Neuronal stem cell (in vitro differentiated cells): ENCODE results near the gene ERI3.

ENCODE experiments used
- DNase-seq: peaks from one replicate; pipeline ENCODE4 v3.0.0-alpha.2; 2013; ENCODE audit warnings: low spot score
- H2AFZ ChIP-seq: one replicate; pipeline ENCODE4 v1.6.1; 2013; ENCODE audit warnings: mild to moderate bottlenecking, low read length, inconsistent platforms
- H2AK5ac ChIP-seq: 2 replicates; pipeline ENCODE4 v1.6.1; 2013; ENCODE audit warnings: low read depth, mild to moderate bottlenecking, inconsistent platforms, low read length, moderate library complexity, mixed read lengths
- H2BK120ac ChIP-seq: 2 replicates; pipeline ENCODE4 v1.6.1; 2013; ENCODE audit warnings: low read depth, mild to moderate bottlenecking, inconsistent platforms, low read length, moderate library complexity, mixed read lengths
- H2BK12ac ChIP-seq: one replicate; pipeline ENCODE4 v1.6.1; 2013; ENCODE audit warnings: low read length, inconsistent platforms
- H2BK15ac ChIP-seq: 2 replicates; pipeline ENCODE4 v1.6.1; 2013; ENCODE audit warnings: mild to moderate bottlenecking, low read length, inconsistent platforms, mixed read lengths
- H2BK5ac ChIP-seq: one replicate; pipeline ENCODE4 v1.6.1; 2013; ENCODE audit warnings: inconsistent platforms, mild to moderate bottlenecking, low read length, moderate library complexity
- H3K14ac ChIP-seq: one replicate; pipeline ENCODE4 v1.6.1; 2013; ENCODE audit warnings: low read length, inconsistent platforms
- H3K18ac ChIP-seq: 2 replicates; pipeline ENCODE4 v1.6.1; 2013; ENCODE audit warnings: low read length, inconsistent platforms
- H3K23ac ChIP-seq: 2 replicates; pipeline ENCODE4 v1.6.1; 2013; ENCODE audit warnings: low read depth, mild to moderate bottlenecking, mixed read lengths, low read length, inconsistent platforms; ENCODE audit not compliant: poor library complexity
- H3K27ac ChIP-seq: replicated peaks from 3 replicates; pipeline ENCODE4 v1.5.1; 2013; ENCODE audit warnings: low read length, inconsistent platforms
- H3K27me3 ChIP-seq, 3 experiments: 2 replicates each; pipeline ENCODE4 v1.6.1; 2013; ENCODE audit warnings: low read length in 3 of 3, mild to moderate bottlenecking in 2 of 3, inconsistent platforms in 1 of 3, low read depth in 1 of 3, mixed read lengths in 1 of 3, moderate library complexity in 1 of 3; ENCODE audit not compliant: control insufficient read depth in 3 of 3, insufficient read depth in 3 of 3
- H3K36me3 ChIP-seq, 2 donors: replicated peaks in 1 of 2; 2 replicates each; pipeline ENCODE4 v1.6.1; 2013; ENCODE audit warnings: low read length in 2 of 2; ENCODE audit not compliant: control insufficient read depth in 2 of 2, insufficient read depth in 2 of 2
- H3K4ac ChIP-seq: 2 replicates; pipeline ENCODE4 v1.6.1; 2013; ENCODE audit warnings: inconsistent platforms, mild to moderate bottlenecking, low read length, moderate library complexity
- H3K4me1 ChIP-seq, 2 donors: 1 replicate in 1 of 2; 2 replicates in 1 of 2; pipeline ENCODE4 v1.6.1; 2013; ENCODE audit warnings: low read length in 2 of 2, low read depth in 1 of 2; ENCODE audit not compliant: control insufficient read depth in 2 of 2, insufficient read depth in 1 of 2
- H3K4me2 ChIP-seq: one replicate; pipeline ENCODE4 v1.6.1; 2013; ENCODE audit warnings: mild to moderate bottlenecking, low read length, inconsistent platforms; ENCODE audit not compliant: insufficient read depth, poor library complexity, severe bottlenecking
- H3K4me3 ChIP-seq, 2 donors: 2 replicates each; pipeline ENCODE4 v1.5.1; 2013; ENCODE audit warnings: low read length in 2 of 2, mild to moderate bottlenecking in 2 of 2, inconsistent platforms in 1 of 2, moderate library complexity in 1 of 2
- H3K79me1 ChIP-seq: one replicate; pipeline ENCODE4 v1.6.1; 2013; ENCODE audit warnings: low read depth, mild to moderate bottlenecking, inconsistent platforms, low read length, moderate library complexity
- H3K9ac ChIP-seq: one replicate; pipeline ENCODE4 v1.6.1; 2013; ENCODE audit warnings: mild to moderate bottlenecking, low read depth, low read length, inconsistent platforms; ENCODE audit not compliant: poor library complexity
- H3K9me3 ChIP-seq, 2 donors: replicated peaks in 1 of 2; 2 replicates each; pipeline versions ENCODE3 to v1.6.1; 2013; ENCODE audit warnings: low read length in 2 of 2, mild to moderate bottlenecking in 2 of 2, inconsistent platforms in 1 of 2, low read depth in 1 of 2, mixed read lengths in 1 of 2, moderate library complexity in 1 of 2; ENCODE audit not compliant: control insufficient read depth in 2 of 2, insufficient read depth in 1 of 2
- H4K8ac ChIP-seq: one replicate; pipeline ENCODE4 v1.6.1; 2013; ENCODE audit warnings: low read depth, mild to moderate bottlenecking, inconsistent platforms, low read length, moderate library complexity
- H4K91ac ChIP-seq: one replicate; pipeline ENCODE4 v1.6.1; 2013; ENCODE audit warnings: low read length, low read depth, mild to moderate bottlenecking, inconsistent platforms; ENCODE audit not compliant: poor library complexity
- whole genome bisulfite sequencing, 2 donors: extraction: QIAGEN DNeasy Blood & Tissue Kit; methylation state at CpG; one replicate each; pipeline ENCODE4 v1.1.7; 2013; ENCODE audit warnings: missing lambda C conversion rate in 2 of 2, mixed read lengths in 1 of 2; ENCODE audit not compliant: insufficient read length in 2 of 2, insufficient replicate concordance in 1 of 2; ENCODE audit errors: extremely low coverage in 2 of 2; 5-methylcytosine and 5-hydroxymethylcytosine counted together

The ERI3 gene

GRCh38 chr1:44283524-44284173, 71.4 kb downstream of the ERI3 start:
- Histone ChIP-seq H3K27me3 (no peaks in the 10 kb centered on the region), H3K4me2 (no peak overlapping the region), H3K9me3 (no peaks in the 10 kb centered on the region), H2AFZ (no peak overlapping the region), H4K8ac (no peak overlapping the region), H3K9ac (no peak overlapping the region), H2AK5ac (no peak overlapping the region), H4K91ac (no peak overlapping the region), H3K14ac (no peak overlapping the region), H3K79me1 (peaks cover 2% of the 10 kb centered on the region), H3K18ac (no peak overlapping the region), H2BK12ac (no peak overlapping the region), H2BK15ac (no peak overlapping the region), H3K27ac (no peak overlapping the region), H2BK5ac (no peak overlapping the region), H3K4ac (no peak overlapping the region), H3K4me1 (no peaks in the 10 kb centered on the region), H3K36me3 (peaks cover 20 to 70% of the 10 kb centered on the region in 2 donors), H3K23ac (no peak overlapping the region), H3K4me3 (no peak overlapping the region), H2BK120ac (no peak overlapping the region)
- DNase-seq, result no peak
- WGBS, 2 donors, result no CpG with 5 or more reads among the region's 3 CpGs

GRCh38 chr1:44282704-44283426, 72.2 kb downstream of the ERI3 start:
- Histone ChIP-seq H2AFZ (no peak overlapping the region), H2BK5ac (no peak overlapping the region), H3K4me2 (no peak overlapping the region), H2AK5ac (no peak overlapping the region), H3K4ac (no peak overlapping the region), H3K23ac (no peak overlapping the region), H3K9ac (no peak overlapping the region), H4K8ac (no peak overlapping the region), H3K14ac (no peak overlapping the region), H2BK12ac (no peak overlapping the region), H3K79me1 (peaks cover 2% of the 10 kb centered on the region), H3K18ac (no peak overlapping the region), H3K9me3 (no peaks in the 10 kb centered on the region), H3K27me3 (no peaks in the 10 kb centered on the region), H3K36me3 (peaks cover 15 to 62% of the 10 kb centered on the region in 2 donors), H3K4me3 (peak overlapping the region in 1 of 2 donors; percentile 12), H4K91ac (no peak overlapping the region), H3K27ac (no peak overlapping the region), H2BK15ac (no peak overlapping the region), H3K4me1 (no peaks in the 10 kb centered on the region), H2BK120ac (no peak overlapping the region)
- DNase-seq, result no peak
- WGBS, 2 donors, result no CpG with 5 or more reads among the region's 8 CpGs

GRCh38 chr1:44281962-44282703, 72.9 kb downstream of the ERI3 start:
- Histone ChIP-seq H3K4me2 (no peak overlapping the region), H2AK5ac (no peak overlapping the region), H3K9me3 (no peaks in the 10 kb centered on the region), H3K36me3 (peaks cover 14 to 56% of the 10 kb centered on the region in 2 donors), H3K79me1 (peaks cover 2% of the 10 kb centered on the region), H2BK120ac (no peak overlapping the region), H3K14ac (no peak overlapping the region), H2BK15ac (no peak overlapping the region), H2BK5ac (no peak overlapping the region), H4K91ac (no peak overlapping the region), H2BK12ac (no peak overlapping the region), H2AFZ (no peak overlapping the region), H3K4me3 (no peak overlapping the region), H3K23ac (no peak overlapping the region), H3K9ac (no peak overlapping the region), H3K4me1 (no peaks in the 10 kb centered on the region), H3K18ac (no peak overlapping the region), H4K8ac (no peak overlapping the region), H3K4ac (no peak overlapping the region), H3K27me3 (no peaks in the 10 kb centered on the region), H3K27ac (no peak overlapping the region)
- DNase-seq, result no peak
- no CpG with 5 or more reads among the region's 1 CpG for WGBS, 2 donors

- H4K91ac ChIP-seq, result no peak overlapping the region
- no peaks in the 10 kb centered on the region for H3K27me3 ChIP-seq
- H3K18ac ChIP-seq, result no peak overlapping the region
- H3K79me1 ChIP-seq, result no peaks in the 10 kb centered on the region
- no peak overlapping the region for H3K4ac ChIP-seq
- H3K23ac ChIP-seq, result no peak overlapping the region
- H3K4me1 ChIP-seq, result peaks cover 7 to 10% of the 10 kb centered on the region in 2 donors
- H4K8ac ChIP-seq, result no peak overlapping the region
- no CpG with 5 or more reads among the region's 2 CpGs for WGBS, 2 donors
- H3K14ac ChIP-seq, result no peak overlapping the region
- H3K27ac ChIP-seq, result no peak overlapping the region
- no peak overlapping the region for H2AK5ac ChIP-seq
- DNase-seq, result no peak
- no peak overlapping the region for H2BK15ac ChIP-seq
- no peak overlapping the region for H2BK5ac ChIP-seq
- H3K4me2 ChIP-seq, result no peak overlapping the region
- H3K4me3 ChIP-seq, result no peak overlapping the region
- no peaks in the 10 kb centered on the region for H3K9me3 ChIP-seq
- H3K36me3 ChIP-seq, result peaks cover 0 to 16% of the 10 kb centered on the region in 2 donors
- no peak overlapping the region for H2AFZ ChIP-seq
- H2BK120ac ChIP-seq, result no peak overlapping the region
- no peak overlapping the region for H3K9ac ChIP-seq
- no peak overlapping the region for H2BK12ac ChIP-seq
Measured at GRCh38 chr1:44276901-44277300, 78.2 kb downstream of the ERI3 start.
